ENCODE results near the gene NAP1L5.

DNA sequence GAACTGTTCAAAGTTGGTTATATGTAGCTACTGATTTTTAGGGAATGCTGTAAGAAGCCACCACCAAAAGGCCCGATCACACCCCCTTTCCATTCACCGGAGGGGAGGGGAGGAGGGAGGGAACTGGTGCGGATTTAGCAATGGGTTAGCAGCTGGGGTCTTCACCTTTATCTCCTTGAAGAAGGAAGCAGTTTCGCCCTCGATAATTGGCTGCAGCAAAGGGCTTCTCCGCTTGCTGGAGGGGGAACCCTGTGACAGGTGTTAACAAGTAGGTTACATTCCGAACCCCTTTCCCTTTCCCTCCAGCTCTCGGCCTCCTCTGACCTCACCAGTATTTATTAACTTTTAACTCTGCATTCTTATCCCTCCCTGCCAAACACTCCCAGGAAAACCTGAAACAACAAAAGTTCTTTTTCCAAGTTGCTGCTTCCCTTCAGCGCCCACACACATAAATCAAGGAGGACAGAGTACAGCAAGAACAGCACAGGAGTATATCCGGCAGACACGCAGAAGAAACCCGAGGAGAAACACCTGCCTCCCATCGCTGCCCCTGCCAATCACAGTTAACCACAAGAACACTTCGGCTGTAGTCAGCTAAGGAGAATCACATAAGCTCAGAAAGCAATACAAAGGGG lies 39.8 kb upstream of the NAP1L5 start:
- TF ChIP-seq, protein P1, sequence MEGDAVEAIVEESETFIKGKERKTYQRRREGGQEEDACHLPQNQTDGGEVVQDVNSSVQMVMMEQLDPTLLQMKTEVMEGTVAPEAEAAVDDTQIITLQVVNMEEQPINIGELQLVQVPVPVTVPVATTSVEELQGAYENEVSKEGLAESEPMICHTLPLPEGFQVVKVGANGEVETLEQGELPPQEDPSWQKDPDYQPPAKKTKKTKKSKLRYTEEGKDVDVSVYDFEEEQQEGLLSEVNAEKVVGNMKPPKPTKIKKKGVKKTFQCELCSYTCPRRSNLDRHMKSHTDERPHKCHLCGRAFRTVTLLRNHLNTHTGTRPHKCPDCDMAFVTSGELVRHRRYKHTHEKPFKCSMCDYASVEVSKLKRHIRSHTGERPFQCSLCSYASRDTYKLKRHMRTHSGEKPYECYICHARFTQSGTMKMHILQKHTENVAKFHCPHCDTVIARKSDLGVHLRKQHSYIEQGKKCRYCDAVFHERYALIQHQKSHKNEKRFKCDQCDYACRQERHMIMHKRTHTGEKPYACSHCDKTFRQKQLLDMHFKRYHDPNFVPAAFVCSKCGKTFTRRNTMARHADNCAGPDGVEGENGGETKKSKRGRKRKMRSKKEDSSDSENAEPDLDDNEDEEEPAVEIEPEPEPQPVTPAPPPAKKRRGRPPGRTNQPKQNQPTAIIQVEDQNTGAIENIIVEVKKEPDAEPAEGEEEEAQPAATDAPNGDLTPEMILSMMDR (IDR thresholded peaks at IDR 0.05) = no peak
- TF ChIP-seq POLR2A (IDR thresholded peaks at IDR 0.05) = no peak
